HG03565 (cell line): ENCODE measurements around the gene ABHD10.
"Not testable (repeated sequence)": the region's sequence is repeated elsewhere in the genome, so short reads cannot be mapped to it uniquely, and the experiment has no call there.

Experiments used
- ATAC-seq: cut with Tn5 transposase; IDR thresholded peaks from one replicate; pipeline ENCODE4 v1.9.1; 2021; ENCODE audit warnings: mild to moderate bottlenecking, moderate library complexity; ENCODE audit not compliant: unreplicated experiment

Gene ABHD10

GRCh38 chr3:112027826-112028225, 49.0 kb downstream of the ABHD10 start:
- ATAC-seq = no peak

GRCh38 chr3:112030901-112031300, 52.1 kb downstream of the ABHD10 start:
- ATAC-seq = no peak

DNA sequence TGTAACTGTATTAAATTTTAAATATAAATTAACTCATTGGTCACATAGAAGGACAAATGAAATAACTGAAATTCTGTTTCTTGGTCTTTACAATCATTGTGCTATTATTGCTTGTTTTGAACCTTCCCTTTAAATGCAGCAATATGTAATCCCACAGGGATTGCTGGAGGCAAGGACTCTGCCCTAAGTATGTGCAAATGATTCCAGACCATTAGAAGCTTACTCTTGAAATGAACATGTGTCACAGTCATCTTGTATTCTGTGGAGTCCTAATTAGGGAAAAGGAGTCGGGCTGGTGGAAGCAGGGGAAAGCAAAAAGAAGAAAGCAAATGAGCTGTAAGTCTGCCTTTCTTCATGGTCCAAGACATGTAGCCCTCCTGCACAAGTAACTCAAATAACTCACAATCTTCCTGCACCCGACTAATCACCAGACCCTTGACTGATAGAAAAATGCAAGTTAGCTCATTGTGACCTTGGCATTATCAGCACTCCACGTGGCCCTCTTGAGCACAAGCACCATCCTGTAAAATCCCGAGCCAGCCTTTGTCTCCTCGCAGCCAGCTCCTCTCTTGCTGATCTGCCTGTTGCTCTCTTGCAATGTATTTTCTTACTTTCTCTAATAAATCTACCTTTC, 53.4 kb downstream of the ABHD10 start:
- no peak for ATAC-seq

DNA sequence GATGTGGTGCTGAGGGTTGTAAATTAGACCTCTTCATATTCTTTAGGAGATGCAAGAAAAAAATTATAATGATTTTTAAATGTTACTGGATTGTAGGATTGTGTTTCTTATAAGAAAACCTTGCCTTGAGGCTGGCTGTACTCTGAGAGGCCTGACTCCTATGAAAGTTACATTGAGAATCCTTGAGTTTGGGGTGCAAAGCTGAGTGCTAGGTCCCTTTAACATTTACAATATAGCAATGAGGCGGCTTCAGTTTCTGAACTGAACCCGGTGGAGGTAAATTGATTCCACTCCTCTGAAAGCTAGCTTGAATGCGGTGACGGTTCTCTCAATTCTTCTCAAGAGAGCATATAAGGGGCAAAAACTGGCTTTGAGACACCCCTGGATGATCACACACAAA, 55.6 kb downstream of the ABHD10 start, which contains the start of gene TMPRSS7:
TSS of gene TMPRSS7 (plus strand) at position 301 of the 400 bp plus-strand sequence. CDS start 110 bp downstream, outside the sequence.
- no peak for ATAC-seq

DNA sequence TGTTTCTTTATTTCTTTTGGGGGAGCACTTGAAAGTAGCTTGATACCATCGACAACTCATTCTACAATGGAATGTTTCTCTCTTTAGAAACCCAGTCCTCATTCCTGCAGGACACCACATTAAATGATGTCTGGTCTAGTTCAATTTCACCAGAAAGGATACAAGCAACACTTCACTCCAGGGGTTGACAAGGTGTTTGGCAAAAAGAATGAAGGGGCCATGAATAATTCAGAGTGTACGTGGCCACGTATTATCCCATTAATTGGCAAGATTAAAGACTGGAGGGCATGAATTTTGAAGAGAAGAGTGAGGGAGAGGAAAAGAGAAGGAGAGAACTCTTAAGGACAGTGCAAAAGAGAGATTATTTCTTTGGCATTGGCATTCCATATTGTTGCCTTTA, 56.4 kb downstream of the ABHD10 start:
- no peak for ATAC-seq

DNA sequence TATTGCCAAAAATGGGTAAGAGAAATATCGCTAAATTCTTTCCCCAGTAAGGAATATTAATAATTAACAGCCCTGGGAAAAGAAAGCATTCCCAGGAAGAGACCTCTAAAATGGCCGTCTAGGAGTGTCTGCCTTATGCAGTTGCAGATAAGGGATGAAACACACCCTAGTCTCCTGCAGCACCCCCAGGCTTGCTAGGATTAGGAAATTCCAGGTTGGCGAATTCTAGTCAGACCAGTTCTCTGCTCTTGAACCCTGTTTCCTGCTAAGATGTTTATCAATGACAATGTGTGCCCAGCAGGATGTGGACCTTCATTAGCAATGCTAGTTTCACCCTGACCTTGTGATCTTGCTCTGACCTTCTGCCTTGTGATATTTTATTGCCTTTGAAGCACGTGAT, 58.4 kb downstream of the ABHD10 start:
- not testable (repeated sequence) for ATAC-seq

DNA sequence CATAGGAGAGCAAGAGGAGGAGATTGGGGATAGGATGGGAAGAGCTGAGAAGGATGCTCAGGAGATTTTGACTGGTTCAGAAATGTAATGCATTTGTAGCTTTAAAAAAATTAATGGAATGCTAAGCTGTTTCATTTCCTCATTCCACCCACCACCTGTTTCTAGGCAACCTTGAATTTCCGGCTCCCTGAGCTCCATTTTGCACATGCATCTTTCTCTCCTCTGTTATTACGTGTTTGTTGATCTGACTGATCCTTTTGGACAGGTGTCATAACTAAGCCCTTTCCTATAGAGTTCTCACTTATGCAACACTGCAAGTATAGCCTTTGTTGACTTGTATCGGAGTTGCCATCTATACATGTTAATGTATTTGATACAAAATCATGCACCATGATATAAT, 60.0 kb downstream of the ABHD10 start:
- no peak for ATAC-seq

DNA sequence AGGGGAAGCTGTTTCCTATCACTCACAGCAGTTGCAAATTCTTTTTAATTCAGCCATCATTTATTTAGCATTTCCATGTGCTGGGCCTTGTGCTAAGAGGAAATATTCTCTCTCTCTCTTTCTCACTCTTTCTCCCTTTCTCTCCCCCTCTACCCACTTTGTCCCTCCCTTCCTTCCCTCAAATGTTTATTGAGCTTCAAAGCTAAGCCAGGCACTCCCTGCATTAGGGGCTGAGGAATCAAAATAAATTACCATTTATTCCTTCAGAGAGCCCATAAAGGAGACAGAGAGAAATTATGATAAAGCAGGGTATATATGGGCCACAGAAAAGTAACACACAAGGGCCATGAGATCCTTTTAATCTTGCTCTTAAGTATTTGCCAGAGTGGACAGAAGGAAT, 62.5 kb downstream of the ABHD10 start:
- no peak for ATAC-seq

DNA sequence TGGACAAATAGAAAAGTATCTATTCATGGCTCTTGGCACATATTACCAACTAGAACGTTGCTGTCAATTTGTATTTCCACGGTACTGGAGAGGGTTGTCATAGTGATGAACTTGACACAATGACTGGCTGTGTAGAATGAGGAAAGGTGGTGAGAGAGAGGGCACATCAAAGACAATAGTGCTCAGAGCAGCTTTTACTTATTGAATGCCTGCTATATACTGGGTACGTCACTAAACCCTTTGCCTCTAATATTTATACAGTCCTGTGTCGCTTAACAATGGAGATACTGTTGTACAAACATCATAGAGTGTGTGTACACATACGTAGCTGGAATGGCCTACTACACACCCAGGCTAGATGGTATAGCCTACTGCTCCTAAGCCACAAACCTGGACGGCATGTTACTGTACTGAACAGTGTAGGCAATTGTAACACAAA, 64.0 kb downstream of the ABHD10 start:
- no peak for ATAC-seq
